ENCODE results near the gene POC1A.

DNA sequence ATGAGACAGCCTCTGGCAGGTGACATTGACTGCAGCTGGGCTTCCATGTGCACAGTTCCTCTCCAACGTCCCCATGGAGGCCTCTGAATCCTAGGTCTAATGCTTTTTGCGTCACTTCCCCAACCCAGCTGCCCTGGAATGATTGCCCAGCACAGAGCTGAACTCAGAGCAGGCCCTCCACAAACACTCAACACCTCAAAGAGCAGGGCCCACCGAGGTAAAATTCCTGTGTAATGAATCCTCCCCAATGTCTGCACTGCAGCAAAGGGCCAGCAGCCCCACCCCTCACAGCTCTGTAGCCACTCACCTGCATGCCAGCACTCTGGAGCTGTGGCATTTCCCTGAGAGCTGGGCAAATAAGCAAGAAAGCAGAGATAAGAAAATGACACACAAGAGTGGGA lies 55.2 kb downstream of the POC1A start:
- TF ChIP-seq CTCF (optimal IDR thresholded peaks at IDR 0.05 in 1 of 3, IDR thresholded peaks at IDR 0.05 in 1 of 3, conservative IDR thresholded peaks at IDR 0.05 in 1 of 3; ENCODE audit: extremely low read depth in 1 of 3, insufficient read depth in 2 of 3, low read length in 3 of 3): no peak
- TF ChIP-seq EZH2 (IDR thresholded peaks at IDR 0.05; ENCODE audit: low read length): no peak

Measured in keratinocyte (primary cell).